Cardiac muscle cell (in vitro differentiated cells and primary cell): Measurements from ENCODE around the gene AHCYL1. TPM values are rescaled to one million over a fixed set of nuclear protein-coding genes. Genes with fewer than 3 reads are reported as not detected.

ENCODE experiments used
- DNase-seq, 2 donors: peaks; one replicate each; pipeline versions ENCODE4 v3.0.0 to v3.0.0-alpha.2; 2010 to 2017; ENCODE audit warnings: low read depth in 1 of 2, low spot score in 1 of 2
- H3K27ac ChIP-seq: fragments of 200-600 bp; sonication (generic); 2 replicates; pipeline ENCODE4 v1.5.1; 2016
- H3K27me3 ChIP-seq: fragments of 200-600 bp; sonication (generic); 2 replicates; pipeline ENCODE4 v1.6.0; 2016; ENCODE audit warnings: control low read depth
- H3K36me3 ChIP-seq: fragments of 200-600 bp; sonication (generic); 2 replicates; pipeline ENCODE4 v1.5.1; 2016; ENCODE audit warnings: control low read depth
- H3K4me1 ChIP-seq: fragments of 200-600 bp; sonication (generic); 2 replicates; pipeline ENCODE4 v1.8.1; 2017; ENCODE audit warnings: low read depth, mild to moderate bottlenecking, mixed run types
- H3K4me3 ChIP-seq: fragments of 200-600 bp; sonication (generic); 2 replicates; pipeline ENCODE4 v1.5.1; 2016; ENCODE audit warnings: mild to moderate bottlenecking
- H3K9me3 ChIP-seq: fragments of 200-600 bp; sonication (generic); 2 replicates; pipeline ENCODE4 v1.5.1; 2017; ENCODE audit warnings: low read depth, mild to moderate bottlenecking, control low read depth
- CTCF ChIP-seq: IDR thresholded peaks from 2 replicates; pipeline ENCODE4 v1.5.1; 2012; ENCODE audit warnings: low read depth, mild to moderate bottlenecking, low read length
- polyA plus RNA-seq: library from polyadenylated mRNA; unstranded; fragments of >200 nt; fragmentation: Nextera tagmentation; extraction: Ambion mirVana; gene quantifications from 2 replicates; pipeline ENCODE4 v1.2.1, GENCODE V29; 2016
- total RNA-seq: library from RNA; depleted of rRNA; stranded (reverse); fragments of >200 nt; gene quantifications from 2 replicates; pipeline ENCODE4 v1.2.3, GENCODE V29; 2016

The AHCYL1 gene
- total RNA-seq (34.2 and 49.0 TPM in 2 replicates), polyA plus RNA-seq (82.7 and 106 TPM in 2 replicates)

GRCh38 chr1:109984456-109985246 lies at the start of gene AHCYL1:
TSS of gene AHCYL1 (plus strand) at chr1:109984765. CDS start at chr1:109985053, 288 bp downstream.
- H3K27me3 ChIP-seq = no peaks in the 10 kb centered on the region
- peak within 1 kb of the TSS; percentile 99 for H3K27ac ChIP-seq
- peak; percentile 92 for TF ChIP-seq CTCF
- peak within 1 kb of the TSS; percentile 85 for H3K4me3 ChIP-seq
- DNase-seq = peak; percentile 100
- H3K9me3 ChIP-seq = no peaks in the 10 kb centered on the region
- H3K4me1 ChIP-seq = peaks cover 26% of the 10 kb centered on the region
- peaks cover 9% of the 10 kb centered on the region for H3K36me3 ChIP-seq

GRCh38 chr1:109935451-109935900 lies 49.1 kb upstream of the AHCYL1 start:
- DNase-seq = no peak
- H3K9me3 ChIP-seq = no peaks in the 10 kb centered on the region
- H3K27me3 ChIP-seq = no peaks in the 10 kb centered on the region
- no peak overlapping the region for H3K27ac ChIP-seq
- peaks cover 11% of the 10 kb centered on the region for H3K4me1 ChIP-seq
- H3K36me3 ChIP-seq = no peaks in the 10 kb centered on the region
- H3K4me3 ChIP-seq = no peak overlapping the region
- no peak for TF ChIP-seq CTCF

GRCh38 chr1:109937738-109938137 lies 46.8 kb upstream of the AHCYL1 start:
- Histone ChIP-seq H3K36me3 (no peaks in the 10 kb centered on the region), H3K9me3 (no peaks in the 10 kb centered on the region), H3K4me3 (no peak overlapping the region), H3K27ac (no peak overlapping the region), H3K27me3 (no peaks in the 10 kb centered on the region), H3K4me1 (no peaks in the 10 kb centered on the region)
- DNase-seq = no peak
- TF ChIP-seq CTCF = no peak

- no peak overlapping the region for H3K4me3 ChIP-seq
- DNase-seq = no peak
- TF ChIP-seq CTCF = no peak
- H3K27me3 ChIP-seq = no peaks in the 10 kb centered on the region
- no peak overlapping the region for H3K27ac ChIP-seq
- H3K4me1 ChIP-seq = no peaks in the 10 kb centered on the region
- no peaks in the 10 kb centered on the region for H3K9me3 ChIP-seq
- H3K36me3 ChIP-seq = no peaks in the 10 kb centered on the region
These were observed 46.0 kb upstream of the AHCYL1 start for GRCh38 chr1:109938556-109938955.

GRCh38 chr1:109942434-109942833 lies 42.1 kb upstream of the AHCYL1 start:
- no peaks in the 10 kb centered on the region for H3K4me1 ChIP-seq
- H3K36me3 ChIP-seq = no peaks in the 10 kb centered on the region
- no peaks in the 10 kb centered on the region for H3K27me3 ChIP-seq
- H3K9me3 ChIP-seq = no peaks in the 10 kb centered on the region
- TF ChIP-seq CTCF = no peak
- no peak for DNase-seq
- no peak overlapping the region for H3K27ac ChIP-seq
- H3K4me3 ChIP-seq = no peak overlapping the region
